ENCODE measurements around the gene SLC2A9. TPM values are rescaled to one million over a fixed set of nuclear protein-coding genes. Genes with fewer than 3 reads are reported as not detected.

The SLC2A9 gene
- total RNA-seq, 1 experiment from 2014 or later, result not detected

DNA sequence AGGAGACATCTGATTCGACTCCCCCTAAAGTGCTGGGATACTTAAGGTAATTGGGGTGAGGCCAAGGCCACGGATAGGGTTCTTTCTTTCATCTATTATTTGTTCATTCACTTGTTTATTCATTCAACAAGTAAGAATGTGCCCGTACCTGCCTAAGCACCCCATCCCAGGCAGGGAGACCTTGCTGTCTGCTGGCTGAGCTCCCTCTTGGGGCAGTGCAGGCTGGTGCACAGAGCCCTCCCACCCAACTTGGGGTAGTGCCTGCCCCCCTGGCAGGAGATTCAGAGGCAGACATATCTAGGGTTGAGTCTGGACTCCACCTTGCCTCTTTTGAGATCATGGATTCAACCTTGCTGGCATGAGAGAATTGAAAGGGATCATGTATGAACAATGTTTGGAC is 144.2 kb downstream of the SLC2A9 start:
- Histone ChIP-seq H3K36me3 (no peaks in the 10 kb centered on the region), H3K27me3 (no peaks in the 10 kb centered on the region), H3K4me3 (no peak overlapping the region), H3K9me3 (no peaks in the 10 kb centered on the region)
- no peak for DNase-seq

DNA sequence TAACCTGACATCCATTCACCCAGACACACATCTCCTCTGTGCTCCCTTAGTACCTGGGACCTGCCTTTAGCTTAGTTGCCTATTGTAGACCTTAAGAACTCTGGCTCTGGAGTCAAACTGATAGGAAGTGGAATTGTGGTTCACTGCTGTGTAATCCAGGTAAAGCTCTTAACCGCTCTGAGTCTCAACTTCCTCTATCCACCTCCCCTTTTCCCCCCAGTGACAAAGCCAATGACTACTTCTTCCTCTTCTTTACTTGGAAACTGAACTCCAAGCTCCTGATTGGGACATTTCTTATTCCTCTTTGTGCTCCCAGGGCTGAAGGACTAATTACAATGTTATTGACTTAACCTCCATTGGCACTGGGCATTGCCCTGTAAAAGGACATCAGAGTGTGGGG is 145.8 kb downstream of the SLC2A9 start:
- no peak for DNase-seq
- Histone ChIP-seq H3K36me3 (no peaks in the 10 kb centered on the region), H3K9me3 (no peaks in the 10 kb centered on the region), H3K4me3 (no peak overlapping the region), H3K27me3 (no peaks in the 10 kb centered on the region)

DNA sequence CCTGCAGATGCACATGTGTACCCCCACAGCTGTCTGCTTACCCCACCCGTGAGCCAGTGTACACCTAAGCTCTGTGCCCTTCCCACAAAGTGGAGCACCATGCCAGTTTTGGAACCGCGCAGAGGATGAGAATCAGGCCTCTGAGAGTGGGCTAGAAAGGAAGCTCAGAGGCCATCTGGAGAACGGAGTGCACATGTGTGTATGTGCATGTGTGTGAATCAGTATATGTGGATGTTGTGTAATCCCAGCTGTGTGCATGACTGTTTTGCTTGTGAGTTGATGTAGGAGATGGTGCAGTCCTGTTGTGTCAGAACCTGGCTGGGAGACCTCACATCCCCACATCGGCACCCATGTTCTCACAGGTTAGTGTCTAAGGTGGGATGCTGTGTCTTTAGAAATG is 146.9 kb downstream of the SLC2A9 start:
- no peak overlapping the region for H3K4me3 ChIP-seq
- no peaks in the 10 kb centered on the region for H3K36me3 ChIP-seq
- no peaks in the 10 kb centered on the region for H3K27me3 ChIP-seq
- DNase-seq, result no peak
- H3K9me3 ChIP-seq, result no peaks in the 10 kb centered on the region

DNA sequence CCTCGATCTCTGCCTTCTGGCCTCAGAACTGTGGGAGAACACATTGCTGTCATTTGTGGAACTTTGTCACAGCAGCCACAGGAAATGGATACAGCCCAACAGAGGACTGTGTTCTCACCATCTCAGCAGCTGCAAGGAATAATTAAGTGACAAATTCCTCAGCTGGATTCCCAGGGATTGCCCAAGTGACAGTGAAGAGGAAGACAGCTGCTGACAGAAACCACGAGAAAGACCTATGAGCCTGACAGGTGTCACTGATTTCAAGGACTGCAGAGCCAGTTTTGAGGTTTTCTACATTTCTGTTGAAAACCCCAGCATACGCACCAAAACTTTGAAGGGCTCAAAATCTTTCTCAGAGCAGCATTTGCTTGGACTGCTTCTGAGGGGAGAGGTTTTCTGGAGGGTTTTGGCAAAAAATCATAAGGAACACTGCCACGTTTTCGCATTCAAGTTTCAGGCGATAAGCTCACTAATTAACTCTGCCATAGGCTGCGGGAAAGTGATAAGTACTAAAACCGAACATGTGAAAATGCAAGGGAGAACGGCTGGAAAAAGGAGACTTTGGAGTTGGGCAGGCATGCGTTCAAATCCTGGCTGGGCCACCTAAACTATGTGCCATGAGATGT is 151.0 kb downstream of the SLC2A9 start:
- no peaks in the 10 kb centered on the region for H3K27me3 ChIP-seq
- no peaks in the 10 kb centered on the region for H3K36me3 ChIP-seq
- DNase-seq, result no peak
- no peak overlapping the region for H3K4me3 ChIP-seq
- no peaks in the 10 kb centered on the region for H3K9me3 ChIP-seq

DNA sequence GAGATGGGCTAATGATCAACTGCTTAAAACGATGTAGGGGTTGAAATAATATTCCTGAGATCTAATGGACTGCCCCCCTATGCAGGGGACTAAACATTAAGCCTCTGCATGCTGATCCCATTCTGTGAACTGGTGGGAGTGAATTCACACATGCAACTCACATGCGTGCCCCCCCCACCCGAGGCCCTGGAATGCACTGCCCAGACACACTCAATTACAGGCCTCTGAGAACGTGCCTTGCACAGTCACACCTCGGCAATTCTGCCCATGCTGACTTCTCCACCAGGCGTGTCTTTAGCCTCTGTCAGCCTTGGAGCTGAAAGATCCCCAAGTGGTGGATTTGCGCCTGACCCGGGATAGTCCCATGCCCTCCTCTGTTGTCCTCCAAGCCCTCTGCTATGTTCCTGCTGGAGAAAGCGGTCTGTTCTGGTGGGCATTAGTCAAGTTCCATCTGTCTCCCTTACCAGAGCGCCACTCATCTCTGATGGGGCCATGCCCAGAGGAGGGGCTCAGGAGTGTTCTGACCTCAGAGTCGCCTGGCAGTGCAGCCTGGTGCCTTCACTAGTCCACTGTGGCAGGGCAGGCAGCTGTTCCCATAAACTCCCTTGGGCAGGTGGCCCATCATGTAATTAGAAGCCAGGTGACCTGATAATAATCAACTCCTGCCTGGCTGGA is 153.4 kb downstream of the SLC2A9 start:
- H3K27me3 ChIP-seq, result no peaks in the 10 kb centered on the region
- H3K9me3 ChIP-seq, result no peaks in the 10 kb centered on the region
- H3K36me3 ChIP-seq, result no peaks in the 10 kb centered on the region
- H3K4me3 ChIP-seq, result no peak overlapping the region
- DNase-seq, result no peak

DNA sequence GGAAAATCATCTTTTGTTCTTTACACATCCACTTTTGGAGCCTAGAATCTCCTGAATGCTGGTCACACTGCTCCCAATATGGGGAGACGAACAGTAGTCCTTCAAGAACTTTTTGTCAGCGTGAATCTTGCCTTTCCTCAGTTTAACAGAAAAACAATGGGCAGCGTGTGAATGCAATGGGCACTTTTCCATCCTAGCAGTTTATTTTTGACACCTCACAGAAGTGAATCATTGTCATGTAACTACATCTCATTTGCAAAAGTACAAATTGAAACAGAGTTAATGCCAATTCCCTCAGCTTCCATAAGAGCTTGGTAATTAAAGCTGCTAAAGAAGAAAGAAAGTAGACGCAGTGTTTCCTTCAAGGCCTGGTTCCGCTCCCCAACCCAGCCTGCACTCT is 154.4 kb downstream of the SLC2A9 start:
- DNase-seq, result no peak
- no peaks in the 10 kb centered on the region for H3K27me3 ChIP-seq
- no peaks in the 10 kb centered on the region for H3K9me3 ChIP-seq
- no peaks in the 10 kb centered on the region for H3K36me3 ChIP-seq
- H3K4me3 ChIP-seq, result no peak overlapping the region

DNA sequence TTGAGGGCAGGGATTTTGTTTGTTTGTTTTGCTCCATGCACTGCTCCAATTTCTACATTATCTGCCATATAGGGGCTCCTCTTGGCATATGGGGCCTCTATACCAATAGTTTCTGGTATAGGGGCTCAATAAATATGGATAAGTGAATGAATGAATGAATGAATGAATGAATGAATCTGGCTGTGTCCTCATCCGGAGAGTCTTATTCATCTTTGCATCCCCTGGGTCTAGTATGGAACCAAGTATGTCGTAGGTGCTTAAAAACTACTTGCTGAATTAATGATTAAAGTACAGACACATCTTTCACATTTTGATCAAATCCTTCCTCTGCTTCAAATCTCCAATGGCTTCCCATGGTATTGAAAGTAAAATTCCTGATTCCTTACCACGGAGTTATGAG is 159.7 kb downstream of the SLC2A9 start:
- Histone ChIP-seq H3K27me3 (no peaks in the 10 kb centered on the region), H3K4me3 (no peak overlapping the region), H3K9me3 (no peaks in the 10 kb centered on the region), H3K36me3 (no peaks in the 10 kb centered on the region)
- DNase-seq, result no peak

DNA sequence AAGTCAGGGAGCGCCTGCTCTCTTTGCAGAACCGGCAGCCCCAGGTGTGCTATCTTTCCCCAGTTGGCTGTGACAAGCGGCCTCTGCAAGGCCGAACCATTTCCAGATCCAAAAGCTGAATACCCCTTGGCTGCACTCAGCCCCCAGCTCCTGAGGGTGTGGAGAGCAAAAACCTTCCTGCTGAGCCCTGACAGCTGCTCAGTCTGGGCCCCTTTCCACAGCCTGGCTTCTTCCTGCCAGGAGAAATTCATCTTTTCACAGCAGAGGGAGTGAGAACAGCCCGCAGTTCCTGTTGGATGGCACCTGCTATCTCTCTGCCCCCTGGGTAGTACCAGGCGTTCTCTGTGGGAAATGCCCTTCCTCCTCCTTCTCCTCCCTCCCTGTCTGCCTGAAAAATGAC is 161.5 kb downstream of the SLC2A9 start:
- Histone ChIP-seq H3K9me3 (no peaks in the 10 kb centered on the region), H3K36me3 (no peaks in the 10 kb centered on the region)
- no peak for DNase-seq

DNA sequence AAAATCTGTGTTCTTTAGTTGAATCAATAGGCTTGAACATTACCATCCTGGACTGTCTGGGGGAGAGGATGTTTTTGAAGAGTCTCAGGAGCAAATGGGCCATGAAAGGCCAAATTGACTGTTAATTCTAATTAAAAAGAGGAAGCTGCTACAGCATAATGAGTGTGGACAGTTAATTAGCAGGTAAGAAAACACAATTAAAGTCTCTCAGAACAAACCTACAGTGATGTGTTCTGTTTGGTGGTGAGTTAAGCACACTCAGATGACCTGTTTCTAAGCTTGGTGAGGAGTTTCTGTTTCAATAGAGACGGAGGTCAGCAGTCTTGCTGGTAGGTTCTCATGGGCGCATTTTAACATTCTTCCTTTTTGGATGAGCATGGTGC is 171.8 kb downstream of the SLC2A9 start:
- Histone ChIP-seq H3K4me3 (no peak overlapping the region), H3K27me3 (no peaks in the 10 kb centered on the region), H3K9me3 (no peaks in the 10 kb centered on the region), H3K36me3 (no peaks in the 10 kb centered on the region)
- DNase-seq, result no peak

More for the DNA sequence above, 161.5 kb downstream of the SLC2A9 start:
- Histone ChIP-seq H3K4me3 (no peak overlapping the region), H3K27me3 (no peaks in the 10 kb centered on the region)

DNA sequence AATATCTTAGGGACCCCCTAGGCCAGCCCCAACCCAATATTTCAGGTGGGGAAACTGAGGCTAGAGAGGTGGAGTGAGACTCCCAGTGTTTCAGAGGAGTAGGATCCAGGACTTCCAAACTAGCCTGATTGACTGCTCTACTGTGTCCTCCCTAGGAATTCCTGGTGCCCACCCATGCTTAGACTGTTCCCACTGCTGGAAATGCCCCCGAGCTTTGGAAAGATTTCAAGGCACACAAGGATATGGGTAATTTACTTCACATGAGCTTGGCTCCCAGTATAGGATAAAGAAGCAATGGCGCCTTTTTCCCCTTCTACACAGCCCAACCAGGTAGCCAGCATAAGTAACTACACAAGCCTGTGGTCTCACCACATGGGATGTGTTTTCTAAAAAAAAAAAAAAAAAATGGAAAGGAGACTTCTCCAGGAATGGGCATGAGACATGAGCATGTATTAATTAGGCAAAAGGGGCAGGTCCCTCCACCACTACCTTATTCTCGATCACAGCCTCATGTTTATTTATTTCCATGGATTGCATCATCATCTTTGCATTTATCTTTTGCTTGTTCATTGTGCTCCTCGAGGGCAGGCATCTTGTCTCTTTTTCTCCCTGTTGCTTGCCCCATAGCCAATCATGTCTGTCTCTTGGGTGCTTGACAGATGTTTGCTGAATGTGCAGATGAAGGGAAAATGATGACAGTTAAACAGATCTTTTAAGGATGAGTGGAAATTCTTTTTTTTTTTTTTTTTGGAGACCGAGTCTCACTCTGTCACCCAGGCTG is 173.1 kb downstream of the SLC2A9 start:
- no peaks in the 10 kb centered on the region for H3K27me3 ChIP-seq
- H3K36me3 ChIP-seq, result no peaks in the 10 kb centered on the region
- no peak overlapping the region for H3K4me3 ChIP-seq
- no peaks in the 10 kb centered on the region for H3K9me3 ChIP-seq
- DNase-seq, result no peak

DNA sequence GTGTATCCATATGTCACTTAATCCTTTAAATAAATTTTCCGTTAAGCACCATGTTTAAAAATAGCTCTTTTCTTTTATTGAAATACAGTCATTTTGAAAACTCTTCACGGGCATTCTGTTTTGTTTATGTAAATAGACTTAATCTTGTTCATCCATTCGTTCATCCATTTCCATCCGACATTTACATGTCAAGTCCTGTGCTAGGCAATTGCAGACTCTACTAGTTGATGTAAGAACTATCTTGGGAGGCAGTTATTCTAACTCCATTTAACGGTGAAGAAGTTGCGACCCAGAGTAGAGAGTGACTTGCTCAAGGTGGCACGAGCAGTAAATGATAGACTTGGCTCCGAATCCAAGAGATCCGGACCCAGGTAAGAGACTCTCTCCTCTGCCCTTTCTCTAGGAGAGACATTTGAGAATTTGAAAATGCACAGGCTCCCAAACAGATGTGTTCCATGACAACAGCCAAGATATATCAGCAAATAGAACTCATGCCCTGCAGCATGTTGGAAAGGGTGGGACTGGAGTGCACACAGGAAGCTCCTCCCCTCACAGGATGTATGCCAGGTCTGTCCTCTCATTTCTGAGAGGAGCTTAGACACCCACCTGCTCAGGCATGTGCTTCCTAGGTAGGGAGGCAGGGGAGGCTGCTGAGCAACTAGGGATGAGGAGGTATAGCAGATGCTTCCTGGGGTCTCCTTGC is 175.4 kb downstream of the SLC2A9 start:
- Histone ChIP-seq H3K9me3 (no peaks in the 10 kb centered on the region), H3K36me3 (no peaks in the 10 kb centered on the region), H3K27me3 (no peaks in the 10 kb centered on the region), H3K4me3 (no peak overlapping the region)
- DNase-seq, result no peak

DNA sequence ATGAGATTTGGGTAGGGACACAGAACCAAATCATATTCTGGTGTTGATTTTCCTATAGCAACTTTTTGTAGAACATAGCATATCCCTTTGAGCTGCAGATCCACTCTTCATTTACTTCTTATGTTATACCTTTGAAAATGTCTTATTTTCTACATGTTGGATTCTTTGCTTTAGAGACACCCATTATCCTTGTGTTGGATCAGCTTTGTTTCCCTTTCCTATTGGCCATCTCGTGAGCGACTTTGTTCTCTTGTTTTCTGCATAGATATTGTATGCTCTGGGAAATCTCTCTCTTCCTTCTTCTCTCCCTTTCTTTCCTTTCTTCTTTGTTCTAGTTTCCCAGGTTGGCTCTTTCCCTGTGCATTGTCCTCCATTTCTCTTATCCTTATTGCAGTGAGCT is 180.2 kb downstream of the SLC2A9 start:
- no peak for DNase-seq
- H3K9me3 ChIP-seq, result no peaks in the 10 kb centered on the region
- H3K4me3 ChIP-seq, result no peak overlapping the region
- no peaks in the 10 kb centered on the region for H3K27me3 ChIP-seq
- no peaks in the 10 kb centered on the region for H3K36me3 ChIP-seq

DNA sequence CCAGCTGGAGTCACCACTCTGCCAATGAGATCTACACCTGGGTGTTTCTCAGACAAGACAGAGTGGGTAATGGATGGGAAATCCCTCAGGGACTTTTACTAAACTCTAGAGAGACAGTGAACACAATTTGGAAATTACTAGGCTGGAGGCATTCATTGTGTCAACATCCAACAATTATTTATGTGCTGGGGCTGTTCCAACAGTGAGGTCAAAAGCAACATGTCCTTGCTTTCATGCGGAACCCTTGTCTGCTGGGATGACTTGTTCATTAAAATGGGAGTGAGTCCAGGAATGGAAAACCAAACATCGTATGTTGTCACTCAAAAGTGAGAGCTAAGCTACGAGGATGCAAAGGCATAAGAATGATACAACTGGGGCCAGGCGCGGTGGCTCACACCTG is 185.9 kb downstream of the SLC2A9 start:
- Histone ChIP-seq H3K27me3 (no peaks in the 10 kb centered on the region), H3K4me3 (no peak overlapping the region), H3K9me3 (no peaks in the 10 kb centered on the region), H3K36me3 (no peaks in the 10 kb centered on the region)
- no peak for DNase-seq

DNA sequence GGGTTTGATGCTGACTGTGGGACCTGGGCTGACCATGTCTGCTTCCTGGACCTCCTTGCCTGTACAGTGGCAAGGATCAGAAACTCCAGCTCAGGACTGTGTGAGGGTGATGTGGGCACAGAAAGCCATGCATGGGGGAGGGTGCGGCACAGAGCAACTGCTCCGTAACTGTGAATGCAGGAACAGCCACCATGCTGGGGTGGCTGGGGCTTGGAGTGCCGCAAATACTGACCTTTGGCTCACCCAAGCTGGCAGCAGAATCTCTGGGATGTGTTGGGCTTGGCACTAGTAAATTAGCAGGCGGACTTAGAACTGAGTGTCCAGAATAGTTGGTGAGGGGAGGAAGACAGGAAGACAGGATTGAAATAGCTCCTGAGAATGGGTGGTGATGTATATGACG is 187.9 kb downstream of the SLC2A9 start:
- Histone ChIP-seq H3K9me3 (no peaks in the 10 kb centered on the region), H3K4me3 (no peak overlapping the region), H3K27me3 (no peaks in the 10 kb centered on the region), H3K36me3 (no peaks in the 10 kb centered on the region)
- DNase-seq, result no peak

DNA sequence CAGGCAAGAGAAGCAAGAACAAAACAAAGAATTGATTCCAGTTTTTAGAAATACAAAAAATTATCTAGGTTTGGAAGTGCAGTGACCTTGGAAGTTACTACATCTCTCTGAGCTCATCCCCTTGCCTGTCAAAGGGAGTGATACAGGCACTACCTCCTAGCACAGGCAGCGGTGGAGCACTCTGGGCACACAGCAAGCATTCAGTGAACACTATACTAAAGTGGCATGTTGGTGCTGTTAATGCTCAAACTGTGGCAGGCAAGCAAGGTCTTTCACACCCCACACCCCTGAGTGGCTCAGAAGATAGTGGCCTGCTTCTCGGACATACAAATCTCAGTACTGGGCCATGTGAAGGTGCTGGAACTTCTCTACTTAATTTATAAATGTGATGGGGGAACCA is 188.7 kb downstream of the SLC2A9 start:
- Histone ChIP-seq H3K9me3 (no peaks in the 10 kb centered on the region), H3K4me3 (no peak overlapping the region), H3K27me3 (no peaks in the 10 kb centered on the region), H3K36me3 (no peaks in the 10 kb centered on the region)
- no peak for DNase-seq

DNA sequence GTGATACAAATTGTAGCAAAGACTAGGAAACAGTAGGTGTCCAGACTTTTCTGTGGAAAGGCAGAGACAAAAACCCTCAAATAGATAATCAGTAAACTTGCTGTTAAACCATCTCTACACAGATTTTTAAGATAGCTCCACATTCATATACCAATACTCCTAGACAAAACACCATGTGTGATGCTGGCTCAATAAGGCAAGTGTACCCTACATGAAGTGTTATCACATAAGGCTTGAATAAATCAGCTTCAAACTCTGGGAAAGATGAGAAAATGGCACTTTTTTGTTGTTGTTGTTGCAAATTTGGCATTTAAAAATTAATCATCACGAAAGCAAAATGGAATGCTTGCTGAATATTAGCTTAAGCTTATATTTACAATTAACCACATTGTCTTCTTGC is 194.7 kb downstream of the SLC2A9 start:
- Histone ChIP-seq H3K4me3 (no peak overlapping the region), H3K9me3 (no peaks in the 10 kb centered on the region), H3K27me3 (no peaks in the 10 kb centered on the region), H3K36me3 (no peaks in the 10 kb centered on the region)
- no peak for DNase-seq

DNA sequence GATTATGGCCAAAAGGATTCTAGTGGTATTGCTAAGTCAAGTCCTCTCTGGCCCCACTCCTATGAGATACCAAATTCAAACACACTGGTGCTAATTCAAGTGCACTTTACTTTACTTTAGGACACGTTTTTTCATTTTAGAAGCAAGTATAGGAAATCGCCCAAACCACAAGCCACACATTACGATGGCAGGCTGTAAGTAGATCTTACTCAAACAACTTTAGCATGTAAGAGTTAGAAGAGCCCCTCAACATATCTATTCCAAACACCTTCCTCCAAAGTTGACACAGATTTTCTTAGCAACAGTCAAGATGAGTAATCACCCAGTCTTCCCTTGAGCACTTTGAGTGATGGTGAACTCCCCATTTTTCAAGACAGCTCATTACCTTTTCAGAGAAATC is 196.2 kb downstream of the SLC2A9 start:
- Histone ChIP-seq H3K27me3 (no peaks in the 10 kb centered on the region), H3K9me3 (no peaks in the 10 kb centered on the region), H3K36me3 (no peaks in the 10 kb centered on the region), H3K4me3 (no peak overlapping the region)
- DNase-seq, result no peak

Data from MG63 (cell line).